GM23248 (cell line): ENCODE data around the gene CAMKK1.

Source experiments
- EZH2 ChIP-seq: fragments of 200-600 bp; sonication (generic); IDR thresholded peaks from 2 replicates; pipeline ENCODE4 v1.6.1; 2018; ENCODE audit warnings: antibody characterized with exemption, mild to moderate bottlenecking; ENCODE audit not compliant: insufficient read depth, poor library complexity, severe bottlenecking
- EZH2phosphoT487 ChIP-seq: fragments of 200-600 bp; sonication (generic); IDR thresholded peaks from 2 replicates; pipeline ENCODE4 v1.6.1; 2018; ENCODE audit warnings: antibody characterized with exemption, moderate library complexity, mild to moderate bottlenecking, low read depth; ENCODE audit not compliant: insufficient read depth

GRCh38 chr17:3935825-3936355 lies 43.0 kb upstream of the CAMKK1 start:
- TF ChIP-seq EZH2 (no peak), EZH2phosphoT487 (no peak)
